Measurements from ENCODE around the gene PLXNC1.

Gene PLXNC1

DNA sequence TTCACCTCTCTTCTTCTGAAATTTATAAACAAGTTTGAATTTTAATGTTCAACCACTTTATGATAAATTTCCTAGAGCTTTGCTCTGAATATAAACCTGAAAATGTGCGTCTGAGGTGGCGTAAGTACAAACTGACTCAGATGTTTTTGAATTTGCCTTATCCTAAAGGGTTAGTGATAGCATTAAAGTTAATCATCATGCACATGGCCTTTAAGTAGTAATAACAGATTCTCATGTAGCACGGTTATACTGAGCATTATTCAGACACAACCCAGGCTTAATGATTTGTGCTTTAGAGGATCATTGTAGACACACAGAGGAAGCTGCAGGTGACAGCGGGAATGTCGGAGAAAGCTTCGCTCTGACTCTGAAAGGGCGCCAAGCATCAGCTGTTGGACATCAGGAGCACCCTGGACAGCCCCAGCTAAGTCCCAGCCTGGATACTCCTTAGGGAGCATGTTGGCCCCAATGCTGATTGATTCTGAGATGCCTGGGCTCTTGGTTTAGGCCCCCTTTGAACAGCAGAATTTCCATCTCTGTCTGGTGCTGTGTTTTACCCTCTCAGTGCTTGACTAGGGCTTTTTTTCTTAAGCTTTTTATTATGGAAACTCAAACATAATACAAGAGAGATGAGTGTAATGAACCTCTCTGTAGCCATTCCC lies 91.1 kb downstream of the PLXNC1 start:
- no peak for DNase-seq (ENCODE audit: low read depth in 2 of 2)

DNA sequence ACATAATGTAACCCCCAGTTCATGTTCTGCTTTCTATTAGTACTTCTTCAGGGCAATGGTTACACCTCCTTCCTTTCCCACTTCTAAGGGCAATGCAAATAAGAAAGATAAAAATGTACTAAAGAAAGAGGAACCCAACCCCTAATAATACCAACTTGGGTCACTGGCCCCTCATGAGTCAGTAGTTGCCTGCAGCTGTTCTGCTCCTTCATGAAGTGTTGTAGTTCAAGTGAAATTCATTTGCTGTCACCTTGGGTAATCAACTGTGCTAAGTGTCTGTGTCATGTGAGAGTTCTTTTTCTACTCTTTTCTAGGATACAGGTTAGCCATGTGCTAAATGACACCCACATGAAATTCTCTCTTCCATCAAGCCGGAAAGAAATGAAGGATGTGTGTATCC lies 91.8 kb downstream of the PLXNC1 start:
- DNase-seq (ENCODE audit: low read depth in 2 of 2): no peak

DNA sequence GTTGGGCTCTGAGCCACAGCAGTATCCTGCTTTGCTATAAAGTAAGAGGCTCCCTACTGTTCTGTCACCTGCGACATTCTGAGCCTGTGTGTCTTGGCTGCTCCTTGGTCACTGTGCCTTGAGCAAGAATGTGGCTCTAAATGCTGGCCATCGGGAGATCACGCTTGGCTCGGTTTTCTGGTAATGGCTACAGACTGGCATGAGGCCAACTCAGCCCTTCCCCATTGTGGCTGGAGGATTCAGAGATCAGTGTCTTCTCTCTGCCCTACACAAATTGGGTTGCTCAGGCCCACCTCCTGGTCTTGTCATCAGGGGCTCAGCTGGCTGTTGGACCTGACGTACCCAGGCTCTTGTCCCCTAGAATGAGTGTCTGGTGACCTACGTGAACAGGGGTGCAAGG lies 94.5 kb downstream of the PLXNC1 start:
- DNase-seq (ENCODE audit: low read depth in 2 of 2): no peak

DNA sequence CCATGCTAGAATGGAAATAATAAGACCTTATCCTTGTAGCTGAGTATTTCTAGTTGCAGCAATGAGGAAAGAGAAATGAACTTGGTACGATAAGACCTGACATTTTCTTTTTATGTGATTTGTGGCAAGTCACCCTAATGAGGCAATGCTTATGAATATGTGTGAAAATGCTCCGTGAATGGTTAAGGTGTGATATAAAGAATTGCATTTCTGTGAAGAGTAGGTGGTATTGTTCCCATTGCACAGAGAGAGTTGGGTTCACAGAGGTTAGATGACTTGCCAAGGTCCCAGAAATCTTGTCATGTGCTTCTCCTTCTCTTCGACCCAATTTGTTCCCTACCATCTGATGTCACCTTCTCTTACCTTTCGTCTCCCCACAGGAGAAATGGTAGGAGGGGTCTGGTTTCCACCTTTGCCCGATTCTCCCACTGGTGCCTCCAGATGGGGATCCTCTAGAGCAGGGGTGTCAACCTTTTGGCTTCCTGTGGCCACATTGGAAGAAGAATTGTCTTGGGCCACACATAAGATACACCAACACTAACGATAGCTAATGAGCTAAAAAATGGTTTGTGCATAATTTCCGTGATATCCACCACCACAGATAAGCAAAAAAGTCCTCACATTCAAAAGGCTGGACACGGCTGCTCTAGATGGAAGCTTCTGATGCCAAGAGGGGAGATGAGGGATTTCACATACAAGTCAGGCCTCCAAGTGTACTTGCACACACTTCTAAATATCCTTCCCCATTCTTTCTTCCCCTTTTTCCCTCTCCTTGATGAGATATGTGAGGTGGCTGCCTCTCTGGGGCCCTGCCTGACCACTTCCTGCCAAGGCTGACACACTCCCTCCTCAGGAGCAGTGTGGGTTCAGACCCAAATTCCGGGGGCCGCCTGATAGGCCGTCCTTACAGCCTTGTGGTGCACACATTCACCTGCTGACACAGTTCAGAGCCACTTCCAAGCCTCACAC lies 96.1 kb downstream of the PLXNC1 start:
- DNase-seq (ENCODE audit: low read depth in 2 of 2): peak; percentile 15 to 53

DNA sequence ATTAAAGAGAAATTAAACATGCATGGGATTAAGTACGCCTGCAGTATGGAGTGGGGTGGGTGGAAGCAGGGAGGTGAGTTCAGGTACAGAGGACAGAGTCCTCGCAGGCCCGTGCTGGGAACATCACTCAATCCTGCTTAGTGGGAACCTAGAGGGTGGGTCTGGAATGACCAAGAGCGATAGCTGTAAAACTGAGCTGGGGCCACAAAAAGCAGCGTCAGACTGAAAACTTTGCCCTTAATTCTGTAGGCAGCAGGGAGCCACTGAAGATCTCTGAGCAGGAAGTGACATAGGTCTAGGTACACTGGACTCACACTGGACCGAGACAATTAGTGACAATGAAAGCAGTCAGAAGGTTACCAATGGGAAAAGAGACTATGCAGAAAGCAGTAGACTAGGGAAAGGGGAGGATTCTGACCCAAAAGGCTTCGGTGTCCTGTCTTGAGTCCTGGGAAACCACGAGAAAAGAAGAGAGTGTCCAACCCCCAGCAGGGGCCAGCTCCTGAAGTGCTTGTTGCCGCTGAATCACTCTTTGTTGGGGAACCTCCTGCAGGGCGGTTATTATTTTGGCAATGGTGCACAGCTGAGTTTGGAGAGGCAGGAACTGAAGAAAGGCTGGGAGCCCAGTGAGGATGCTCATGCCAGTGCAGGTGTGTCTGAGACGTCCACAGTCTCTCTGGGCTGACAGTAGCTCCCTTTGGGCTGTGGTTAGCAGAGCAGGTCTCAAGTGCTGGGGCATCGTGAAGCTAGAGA lies 97.4 kb downstream of the PLXNC1 start:
- DNase-seq (ENCODE audit: low read depth in 2 of 2): no peak

DNA sequence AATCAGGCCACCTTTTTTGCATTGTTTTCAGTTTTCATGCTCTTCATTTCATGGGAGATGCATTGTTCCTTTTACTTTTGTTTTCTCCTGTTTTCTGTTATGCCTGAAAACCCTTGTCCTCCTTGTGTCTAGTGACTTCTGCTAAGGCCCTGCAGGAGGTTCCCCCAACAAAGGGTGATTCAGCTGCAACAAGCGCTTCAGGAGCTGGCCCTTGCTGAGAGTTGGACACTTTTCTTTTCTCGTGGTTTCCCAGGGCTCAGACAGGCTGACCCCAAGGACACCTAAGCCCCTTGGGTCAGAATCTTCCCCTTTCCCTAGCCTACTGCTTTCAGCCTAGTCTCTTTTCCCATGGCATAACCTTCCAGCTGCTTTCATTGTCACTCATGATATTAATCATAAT lies 98.9 kb downstream of the PLXNC1 start:
- no peak for DNase-seq (ENCODE audit: low read depth in 2 of 2)

DNA sequence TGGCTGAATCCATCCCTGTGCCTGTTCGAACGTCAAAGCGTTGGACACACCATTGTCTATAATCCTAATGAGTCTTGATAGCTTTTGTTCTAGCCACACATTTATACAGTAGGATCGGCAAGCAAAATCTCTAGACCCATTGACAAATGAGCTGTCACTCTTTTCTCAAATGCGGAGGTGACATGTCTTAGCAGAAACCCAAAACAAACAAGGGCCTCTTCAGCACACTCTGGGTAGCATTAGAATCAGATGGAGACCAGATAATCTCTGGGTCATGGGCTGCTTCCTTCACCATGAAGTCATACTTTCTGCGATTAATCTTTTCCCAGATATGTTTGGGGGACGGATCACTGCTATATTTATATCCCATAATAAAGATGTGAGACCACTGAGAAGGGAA lies 100.2 kb downstream of the PLXNC1 start:
- no peak for DNase-seq (ENCODE audit: low read depth in 2 of 2)

DNA sequence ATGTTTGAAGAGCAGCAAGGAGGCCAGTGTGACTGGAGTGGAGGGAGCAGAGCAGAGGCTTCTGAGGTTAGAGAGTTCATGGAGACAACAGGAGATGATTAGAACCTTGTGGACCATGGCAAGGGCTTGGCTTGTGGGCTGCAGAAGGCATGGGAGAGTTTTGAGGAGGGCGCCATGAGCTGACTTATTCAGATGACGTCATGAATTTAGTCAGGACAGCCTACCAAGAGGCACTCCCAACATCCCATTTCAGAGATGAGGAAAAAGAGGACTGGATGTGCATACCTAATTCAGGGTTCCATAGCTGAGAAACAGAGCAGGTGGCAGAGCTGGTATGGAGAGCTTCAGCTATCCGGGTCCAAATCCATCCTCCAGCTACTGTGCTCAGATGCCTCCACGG lies 101.8 kb downstream of the PLXNC1 start:
- DNase-seq (ENCODE audit: low read depth in 2 of 2): no peak

DNA sequence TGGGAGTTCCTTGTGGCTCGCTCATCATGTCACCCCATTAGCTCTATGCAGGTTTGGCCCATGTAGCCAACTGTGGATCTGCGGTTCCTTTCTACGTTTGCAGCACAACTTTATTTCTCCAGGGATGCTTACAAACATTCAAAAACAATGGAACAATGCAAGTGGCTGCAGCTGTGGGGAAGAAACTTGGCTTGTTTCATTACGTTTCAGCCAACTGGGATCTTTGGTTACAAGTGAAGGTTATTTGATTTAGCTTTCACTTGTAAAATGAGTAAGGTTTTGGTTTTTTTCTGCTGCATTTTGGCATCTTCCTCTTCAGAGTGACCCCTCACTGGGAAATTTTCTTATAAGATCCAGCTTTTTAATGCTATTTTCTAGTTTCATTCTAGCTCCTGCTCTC lies 105.9 kb downstream of the PLXNC1 start:
- no peak for DNase-seq (ENCODE audit: low read depth in 2 of 2)

DNA sequence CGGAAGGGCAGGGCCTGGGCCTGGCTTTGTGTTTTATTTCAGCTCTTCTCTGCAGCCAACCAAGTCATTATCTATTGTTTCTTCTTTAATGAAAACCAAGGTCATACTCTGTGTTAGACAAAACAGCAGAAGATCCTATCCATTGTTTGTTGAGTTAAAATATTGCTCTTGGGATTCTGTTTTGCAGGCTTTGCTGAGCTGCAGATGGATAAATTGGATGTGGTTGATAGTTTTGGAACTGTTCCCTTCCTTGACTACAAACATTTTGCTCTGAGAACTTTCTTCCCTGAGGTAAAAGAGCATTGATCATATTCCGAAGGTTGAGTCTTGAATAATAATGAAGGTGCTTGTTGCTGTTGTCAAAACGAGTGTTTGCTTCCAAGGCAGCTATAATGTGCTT lies 106.6 kb downstream of the PLXNC1 start:
- DNase-seq (ENCODE audit: low read depth in 2 of 2): no peak

DNA sequence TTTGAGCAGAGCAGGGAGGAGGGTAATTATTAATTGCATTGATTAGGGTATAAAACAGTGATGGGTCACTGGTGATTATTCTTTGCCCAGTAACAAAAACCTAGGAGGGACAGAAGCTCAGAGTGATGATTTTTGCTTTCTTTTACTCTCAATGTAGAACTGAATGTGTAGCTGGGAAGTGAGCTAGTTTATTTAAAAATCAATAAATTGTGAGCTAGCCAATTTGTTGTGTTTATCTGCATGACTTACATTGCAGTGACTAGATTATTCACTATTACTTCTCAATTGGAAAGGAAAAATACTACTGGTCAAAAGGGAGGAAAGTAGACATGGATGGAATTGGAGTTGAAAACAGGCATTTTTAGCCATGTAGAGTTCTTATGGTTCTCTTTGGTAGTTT lies 107.1 kb downstream of the PLXNC1 start:
- no peak for DNase-seq (ENCODE audit: low read depth in 2 of 2)

DNA sequence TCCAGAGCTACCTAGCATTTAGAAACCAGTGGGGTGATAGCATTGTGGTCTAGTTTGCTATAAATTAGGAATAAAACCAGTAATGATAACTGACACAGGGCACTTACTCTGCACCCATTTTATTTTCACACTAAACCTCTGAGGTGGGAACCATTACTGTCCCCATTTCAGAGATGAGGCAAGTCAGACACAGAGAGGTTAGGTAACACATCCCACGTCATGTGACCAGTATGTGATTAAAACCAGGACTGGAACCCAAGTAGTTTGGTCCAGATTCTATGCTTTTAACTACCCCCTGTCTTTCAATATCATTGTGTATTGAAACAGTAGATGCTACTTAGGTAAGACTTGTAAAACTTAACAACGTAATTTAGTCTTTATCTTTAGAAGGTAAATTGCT lies 110.2 kb downstream of the PLXNC1 start:
- DNase-seq (ENCODE audit: low read depth in 2 of 2): no peak

DNA sequence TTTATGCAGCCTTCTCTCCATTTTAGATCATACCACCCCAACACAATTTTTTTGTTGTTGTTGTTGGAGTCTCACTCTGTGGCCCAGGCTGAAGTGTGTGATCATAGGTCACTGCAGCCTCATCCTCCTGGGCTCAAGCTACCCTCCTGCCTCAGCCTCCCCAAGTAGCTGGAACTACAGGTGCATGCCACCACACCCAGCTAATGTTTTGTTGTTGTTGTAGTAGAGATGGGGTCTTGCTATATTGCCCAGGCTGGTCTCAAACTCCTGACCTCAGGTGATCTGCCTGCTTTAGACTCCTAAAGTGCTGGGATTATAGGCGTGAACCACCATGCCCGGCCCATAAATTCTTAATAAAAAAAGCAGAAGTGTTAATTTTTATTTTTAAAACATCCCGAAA lies 111.6 kb downstream of the PLXNC1 start:
- DNase-seq (ENCODE audit: low read depth in 2 of 2): no peak

DNA sequence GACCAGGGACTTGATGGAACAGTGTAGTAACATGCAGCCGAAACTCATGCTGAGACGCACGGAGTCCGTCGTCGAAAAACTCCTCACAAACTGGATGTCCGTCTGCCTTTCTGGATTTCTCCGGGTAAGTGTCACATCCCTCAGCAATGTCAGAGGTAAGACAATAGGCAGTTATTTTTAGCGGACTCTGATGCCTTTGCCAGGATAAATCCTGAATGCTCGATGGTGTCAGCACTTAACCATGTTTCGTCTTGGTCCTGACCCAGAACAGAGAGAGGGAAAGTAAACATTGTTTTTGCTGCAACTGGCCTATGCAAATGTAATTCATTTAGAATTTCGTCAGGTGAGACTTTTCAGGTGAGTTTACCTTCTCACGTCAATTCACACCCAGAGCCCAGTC lies 112.3 kb downstream of the PLXNC1 start:
- DNase-seq (ENCODE audit: low read depth in 2 of 2): no peak

DNA sequence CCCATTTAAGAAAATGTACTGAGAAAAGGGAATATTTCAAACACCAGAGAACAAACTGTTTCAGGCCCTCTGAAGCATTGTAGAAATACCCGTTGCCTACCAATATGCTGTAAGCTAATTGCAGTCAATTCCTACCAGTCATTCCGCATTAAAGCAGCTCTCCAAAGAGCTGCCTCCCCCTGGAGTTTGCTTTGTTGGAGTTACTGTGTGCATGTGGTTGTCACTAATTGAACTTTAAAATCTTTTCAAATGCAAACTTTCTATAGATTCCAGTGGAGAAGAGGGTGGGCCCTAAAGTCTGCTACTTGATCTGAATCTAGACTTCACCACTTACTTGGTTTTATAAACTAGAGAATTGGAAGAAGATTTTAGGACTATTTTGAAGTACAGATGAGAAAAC lies 112.7 kb downstream of the PLXNC1 start:
- no peak for DNase-seq (ENCODE audit: low read depth in 2 of 2)

DNA sequence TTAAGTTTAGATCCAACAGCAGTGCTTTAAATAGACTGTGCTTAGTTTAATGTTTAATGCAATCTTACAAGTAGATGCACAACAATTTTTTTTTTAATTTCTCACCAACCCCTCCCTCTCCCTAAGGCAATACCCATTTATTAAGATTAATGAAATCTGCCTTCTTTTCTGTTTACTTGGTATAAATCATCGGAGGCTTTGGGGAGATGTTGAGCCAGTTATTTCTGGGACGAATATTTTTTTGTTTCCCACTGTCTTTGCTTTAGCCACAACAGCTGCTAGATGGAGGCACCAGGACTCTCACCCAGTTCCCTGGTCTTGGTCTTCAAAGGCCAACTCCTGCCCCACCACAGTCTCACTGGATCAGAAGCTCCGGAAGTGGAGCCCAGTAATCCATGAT lies 113.4 kb downstream of the PLXNC1 start:
- DNase-seq (ENCODE audit: low read depth in 2 of 2): no peak

DNA sequence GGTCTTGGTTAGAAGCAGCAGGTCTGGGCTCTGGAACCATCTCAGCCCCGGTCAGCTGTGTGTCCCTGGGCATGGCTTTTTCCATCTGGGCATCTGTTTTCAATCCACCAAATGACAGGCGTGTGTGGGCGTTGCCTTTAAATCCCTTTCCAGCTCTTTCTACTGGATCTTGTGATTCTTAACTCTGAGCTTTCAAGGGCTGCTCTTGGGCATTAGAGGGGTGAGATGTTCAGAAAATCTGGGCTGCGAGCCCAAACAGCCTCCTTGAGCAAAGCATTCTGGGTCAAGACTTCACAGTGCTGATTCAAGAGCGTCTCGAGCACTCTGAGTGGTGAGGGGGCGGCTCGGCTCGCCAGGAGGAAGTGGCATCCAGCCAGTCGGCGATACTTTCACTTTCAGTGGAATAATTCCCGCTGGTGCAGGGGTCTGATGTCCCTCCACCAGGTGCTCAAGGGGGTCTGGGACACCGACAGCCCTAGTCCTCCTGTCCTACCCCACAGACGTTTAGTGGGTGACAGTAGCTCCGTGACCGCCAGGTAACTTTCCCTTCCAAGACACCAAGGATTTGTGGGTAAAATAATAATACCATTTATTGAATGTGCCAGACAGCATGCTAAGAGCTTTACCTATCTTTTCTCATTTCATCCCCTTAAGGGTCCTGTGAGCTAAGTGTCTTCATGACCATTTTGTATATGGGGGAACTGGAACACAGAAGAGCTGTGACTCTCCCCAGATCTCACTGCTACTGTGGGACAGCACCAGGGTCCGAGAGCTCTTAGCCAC lies 114.0 kb downstream of the PLXNC1 start:
- peak; percentile 71 to 72 for DNase-seq (ENCODE audit: low read depth in 2 of 2)

DNA sequence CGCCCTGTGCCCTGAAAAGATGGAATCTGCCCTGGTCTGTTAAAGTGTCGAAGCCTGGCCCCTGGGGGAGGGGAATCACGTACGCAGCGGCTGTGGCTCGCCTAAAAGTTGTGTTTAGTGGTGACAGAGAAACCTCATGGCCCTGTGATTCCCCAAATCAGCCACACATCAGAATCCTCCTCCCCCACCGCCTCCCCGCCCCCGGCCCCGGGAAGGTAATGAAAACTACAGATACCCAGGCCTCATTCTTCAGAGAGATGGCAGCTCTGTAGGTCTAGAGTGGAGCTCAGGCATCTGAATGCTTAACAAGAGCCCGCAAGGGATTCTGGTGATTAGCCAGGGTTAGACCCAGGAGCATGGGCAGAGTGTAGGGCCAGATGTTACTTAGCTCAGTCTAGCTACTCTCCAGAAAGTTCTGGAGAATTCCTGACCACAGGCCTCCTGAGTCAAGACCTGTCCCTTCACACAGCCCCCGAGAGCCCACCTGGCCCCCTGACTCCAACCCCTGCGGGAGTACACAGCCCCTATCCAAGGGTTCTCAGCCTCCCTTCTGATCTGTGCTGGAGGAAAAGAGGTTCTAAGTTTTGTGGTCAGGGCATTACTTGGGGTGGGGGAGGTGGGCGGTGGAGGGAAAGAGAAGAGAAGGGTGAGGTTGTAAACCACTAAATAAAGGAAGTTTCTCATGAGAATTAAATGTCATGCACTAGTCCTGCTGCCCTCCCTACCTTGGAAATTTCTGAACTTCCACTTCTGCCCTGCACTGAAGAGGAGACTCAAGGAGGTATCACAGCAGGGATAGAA lies 114.8 kb downstream of the PLXNC1 start:
- DNase-seq (ENCODE audit: low read depth in 2 of 2): peak; percentile 58 to 63

DNA sequence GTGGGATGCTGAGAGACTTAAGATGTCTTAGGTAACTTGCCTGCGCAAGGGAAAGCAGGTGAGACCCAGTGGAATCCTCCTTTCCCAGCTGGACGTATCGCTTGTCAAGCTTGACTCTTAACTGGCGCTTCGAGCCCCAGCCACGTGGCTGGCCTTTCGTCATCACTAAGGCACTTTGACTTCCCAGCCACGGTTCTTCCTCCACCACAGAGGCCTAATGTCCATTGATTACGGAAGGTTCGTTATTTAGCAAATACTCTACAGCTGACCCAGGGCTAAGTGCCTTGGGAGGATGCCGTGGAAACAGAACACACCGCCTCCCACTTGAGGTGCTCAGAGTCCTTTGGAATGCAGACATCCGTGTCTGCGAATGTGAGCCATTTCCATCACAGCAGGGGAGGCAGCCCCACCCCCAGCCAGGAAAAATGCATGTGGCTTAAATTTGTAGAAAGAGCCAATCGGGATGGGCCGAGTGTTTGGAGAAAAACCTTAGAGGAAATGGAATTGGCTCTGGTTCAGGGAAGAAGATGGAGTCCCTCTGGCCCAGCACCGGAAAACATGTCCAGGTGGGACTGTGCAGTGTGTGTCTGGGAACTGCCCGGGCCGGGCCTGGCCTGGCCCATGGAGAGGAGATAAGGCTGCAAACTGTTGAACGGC lies 115.7 kb downstream of the PLXNC1 start:
- DNase-seq (ENCODE audit: low read depth in 2 of 2): no peak

DNA sequence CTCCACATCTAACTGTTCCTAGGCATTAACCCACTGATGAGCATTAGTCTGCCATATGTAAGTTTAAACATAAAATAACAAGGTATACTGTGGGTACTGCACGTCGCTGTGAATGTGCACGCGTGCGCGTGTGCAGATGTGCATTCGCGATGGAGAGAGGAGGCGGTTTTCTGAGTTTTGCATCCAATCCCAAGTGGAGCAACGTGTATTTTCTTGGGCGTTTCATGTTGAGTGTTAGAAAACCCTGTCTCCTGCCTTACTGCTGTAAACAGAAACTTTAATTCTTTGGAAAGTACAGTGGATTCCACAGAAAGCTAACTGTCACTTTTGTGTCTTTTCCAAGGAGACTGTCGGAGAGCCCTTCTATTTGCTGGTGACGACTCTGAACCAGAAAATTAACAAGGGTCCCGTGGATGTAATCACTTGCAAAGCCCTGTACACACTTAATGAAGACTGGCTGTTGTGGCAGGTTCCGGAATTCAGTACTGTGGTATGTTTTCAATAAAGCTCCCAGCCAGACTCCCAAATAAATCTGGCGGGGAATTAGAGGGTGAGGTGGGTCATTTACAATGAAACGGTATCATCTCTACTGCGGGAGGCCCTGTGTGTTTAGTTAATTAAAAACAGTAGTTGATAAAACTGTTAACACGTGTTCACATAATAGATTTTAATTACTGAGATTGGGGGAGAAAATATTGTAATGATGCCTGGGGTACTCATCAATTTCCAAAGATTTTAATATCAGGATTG lies 116.5 kb downstream of the PLXNC1 start:
- no peak for DNase-seq (ENCODE audit: low read depth in 2 of 2)

Measured in stimulated activated CD8-positive, alpha-beta memory T cell treated with anti-CD3 and anti-CD28 coated beads, Interleukin-7, amount 100 ng/mL, for 4 hours (primary cell).